GM12878 (cell line): Measurements from ENCODE around the gene WWOX. TPM values are rescaled to one million over a fixed set of nuclear protein-coding genes. Genes with fewer than 3 reads are reported as not detected.

Experiments
- ATAC-seq: fragments of 200-7000 bp; cut with Tn5 transposase; 3 replicates; pipeline ENCODE4 v1.9.1; 2020; ENCODE audit warnings: mild to moderate bottlenecking, moderate library complexity
- BruUV-seq: library from RNA; stranded (reverse); fragments of 400-500 nt; replicated peaks from 2 replicates; lab custom pipeline; 2021; lab: Mats Ljungman, UMichigan
- CTCF ChIA-PET: fragments of 300-600 bp; sonication (Branson Sonifier 250); formaldehyde crosslinking; extraction: SDS; loops from one replicate; lab custom pipeline; 2021; ENCODE audit warnings: inconsistent platforms; lab: Yijun Ruan, JAX
- POLR2A ChIA-PET: fragments of 350-600 bp; formaldehyde crosslinking; extraction: SDS; loops from one replicate; lab custom pipeline; 2021; ENCODE audit warnings: inconsistent platforms; lab: Charles Lee
- RAD21 ChIA-PET: fragments of 300-600 bp; sonication (Branson Sonifier 250); formaldehyde crosslinking; loops from one replicate; lab custom pipeline; 2023; ENCODE audit warnings: antibody characterized with exemption; ENCODE audit not compliant: unreplicated experiment; lab: Charles Lee
- SMC1A ChIA-PET: fragments of 300-600 bp; sonication (Branson Sonifier 250); formaldehyde crosslinking; loops from one replicate; lab custom pipeline; 2023; ENCODE audit not compliant: unreplicated experiment, uncharacterized antibody; lab: Charles Lee
- DNase-seq: peaks from one replicate; pipeline ENCODE4 v3.0.0-alpha.2; 2011; ENCODE audit warnings: low read depth, low spot score
- FAIRE-seq: peaks from 3 replicates; lab custom pipeline; 2011; peaks lifted over from hg19 to GRCh38; lab: Jason Lieb, UNC
- H2AFZ ChIP-seq: 2 replicates; pipeline ENCODE4 v1.6.0; 2011; ENCODE audit warnings: low read depth, low read length, control low read depth; ENCODE audit not compliant: control insufficient read depth
- H3K27ac ChIP-seq: 2 replicates; pipeline ENCODE4 v1.5.1; 2011; ENCODE audit warnings: control low read depth; ENCODE audit not compliant: control insufficient read depth, insufficient read depth
- H3K27me3 ChIP-seq, 2 experiments: replicated peaks in 1 of 2; 2 replicates each; pipeline versions ENCODE4 v1.6.0 to v1.6.1; 2011; ENCODE audit warnings: low read length in 1 of 2; ENCODE audit not compliant: control insufficient read depth in 2 of 2, insufficient read depth in 2 of 2
- H3K36me3 ChIP-seq, 2 experiments: 2 replicates each; pipeline ENCODE4 v1.5.1; 2011; ENCODE audit warnings: low read length in 1 of 2; ENCODE audit not compliant: control insufficient read depth in 2 of 2, insufficient read depth in 2 of 2
- H3K4me1 ChIP-seq: 2 replicates; pipeline ENCODE4 v1.6.1; 2011; ENCODE audit warnings: mild to moderate bottlenecking, low read length, moderate library complexity, mixed read lengths; ENCODE audit not compliant: control insufficient read depth, insufficient read depth
- H3K4me2 ChIP-seq: 2 replicates; pipeline ENCODE4 v1.6.0; 2011; ENCODE audit warnings: control low read depth; ENCODE audit not compliant: control insufficient read depth, insufficient read depth
- H3K4me3 ChIP-seq: fragments of 200-600 bp; sonication (generic); 2 replicates; pipeline ENCODE4 v1.5.1; 2016
- H3K79me2 ChIP-seq: 2 replicates; pipeline ENCODE4 v1.6.0; 2011; ENCODE audit warnings: low read length; ENCODE audit not compliant: control insufficient read depth, insufficient read depth
- H3K9ac ChIP-seq: 2 replicates; pipeline ENCODE4 v1.8.0; 2011; ENCODE audit warnings: low read length, control low read depth, mixed read lengths; ENCODE audit not compliant: control insufficient read depth, insufficient read depth
- H3K9me3 ChIP-seq: replicated peaks from 3 replicates; pipeline ENCODE4 v1.5.1; 2011; ENCODE audit warnings: mild to moderate bottlenecking, low read length; ENCODE audit not compliant: control insufficient read depth, insufficient read depth
- H4K20me1 ChIP-seq: 2 replicates; pipeline ENCODE4 v1.6.0; 2011; ENCODE audit not compliant: control insufficient read depth, insufficient read depth
- BMI1 ChIP-seq: fragments of 450-650 bp; IDR thresholded peaks from 2 replicates; pipeline ENCODE4 v1.6.1; 2016; ENCODE audit warnings: mild to moderate bottlenecking, moderate library complexity, borderline replicate concordance
- EGR1 ChIP-seq, 2 experiments: IDR thresholded peaks; 1 replicate in 1 of 2; 2 replicates in 1 of 2; pipeline ENCODE4 v1.6.1; 2011 to 2012; ENCODE audit warnings: low read depth in 2 of 2, low read length in 2 of 2, borderline replicate concordance in 1 of 2, mild to moderate bottlenecking in 1 of 2, moderate library complexity in 1 of 2
- ETV6 ChIP-seq, 2 experiments: fragments of 450-650 bp in 1 of 2; IDR thresholded peaks in 1 of 2; conservative IDR thresholded peaks in 1 of 2; 2 replicates each; pipeline ENCODE4 v1.6.1; 2014; ENCODE audit warnings: antibody characterized with exemption in 1 of 2, borderline replicate concordance in 1 of 2, low read depth in 1 of 2, mild to moderate bottlenecking in 1 of 2, moderate library complexity in 1 of 2
- EZH2 ChIP-seq: IDR thresholded peaks from 2 replicates; pipeline ENCODE4 v1.6.1; 2012; ENCODE audit warnings: low read depth, mild to moderate bottlenecking, control low read depth, inconsistent platforms, low read length, borderline replicate concordance; ENCODE audit not compliant: control insufficient read depth
- MEF2A ChIP-seq: IDR thresholded peaks from 2 replicates; pipeline ENCODE4 v1.6.1; 2011; ENCODE audit warnings: low read depth, mild to moderate bottlenecking, low read length, moderate library complexity; ENCODE audit not compliant: insufficient read depth
- NRF1 ChIP-seq: conservative IDR thresholded peaks from 2 replicates; pipeline ENCODE4 v1.6.1; 2011; ENCODE audit warnings: mild to moderate bottlenecking, low read depth, low read length, improper control_type of control experiment
- POLR2A ChIP-seq: IDR thresholded peaks from 2 replicates; pipeline ENCODE4 v1.6.1; 2011; ENCODE audit warnings: low read depth, mild to moderate bottlenecking, low read length
- POLR2AphosphoS5 ChIP-seq: IDR thresholded peaks from 2 replicates; pipeline ENCODE4 v1.6.1; 2011; ENCODE audit warnings: mild to moderate bottlenecking, low read length, inconsistent platforms
- RCOR1 ChIP-seq: conservative IDR thresholded peaks from 2 replicates; pipeline ENCODE4 v1.6.1; 2012; ENCODE audit warnings: low read depth, low read length, improper control_type of control experiment
- SIN3A ChIP-seq: IDR thresholded peaks from 2 replicates; pipeline ENCODE4 v1.6.1; 2012; ENCODE audit warnings: low read depth, low read length, improper control_type of control experiment
- SPI1 ChIP-seq: IDR thresholded peaks from 2 replicates; pipeline ENCODE4 v1.6.1; 2011; ENCODE audit warnings: low read depth, mild to moderate bottlenecking, low read length, moderate library complexity, borderline replicate concordance; ENCODE audit not compliant: insufficient read depth
- SRF ChIP-seq, 2 experiments: IDR thresholded peaks; 2 replicates each; pipeline ENCODE4 v1.6.1; 2011; ENCODE audit warnings: low read depth in 2 of 2, low read length in 2 of 2, mild to moderate bottlenecking in 1 of 2, moderate library complexity in 1 of 2
- SUPT20H ChIP-seq: IDR thresholded peaks from 2 replicates; pipeline ENCODE4 v1.6.1; 2011; ENCODE audit warnings: low read depth, mild to moderate bottlenecking, low read length, moderate library complexity, borderline replicate concordance; ENCODE audit not compliant: control insufficient read depth
- whole genome bisulfite sequencing: methylation state at CpG from one replicate; pipeline ENCODE4 v1.1.6; 2016; ENCODE audit warnings: low lambda C conversion rate; ENCODE audit not compliant: insufficient replicate concordance, insufficient coverage; ENCODE audit errors: missing lambda C conversion rate; 5-methylcytosine and 5-hydroxymethylcytosine counted together
- in situ Hi-C: fragments of 300-500 bp; cut with MboI; formaldehyde crosslinking; loops from 9 replicates; pipeline ENCODE4 v1.14.3; 2018; ENCODE audit warnings: mixed read lengths
- intact Hi-C: fragments of 100-400 bp; cut with micrococcal nuclease; formaldehyde crosslinking; loops from one replicate; pipeline ENCODE4 v1.14.2; 2022; ENCODE audit not compliant: unreplicated experiment
- polyA plus RNA-seq, 11 experiments: library from polyadenylated mRNA; depleted of rRNA in 4 of 11; unstranded in 6 of 11; stranded (reverse) in 5 of 11; fragments of >200 nt; fragmentation: Nextera tagmentation in 4 of 11; fragmentation: Illumina TruSeq in 1 of 11; extraction: Ambion mirVana in 4 of 11; extraction: Trizol in 1 of 11; gene quantifications; 1 replicate in 1 of 11; 2 replicates in 10 of 11; pipeline versions ENCODE4 v1.2.1 to v1.2.3, GENCODE V29; 2011 to 2016; ENCODE audit warnings: inconsistent platforms in 2 of 11, missing spikeins in 2 of 11, low read depth in 1 of 11
- total RNA-seq, 4 experiments: library from RNA; depleted of rRNA in 3 of 4; stranded (reverse); fragments of >200 nt in 3 of 4; fragmentation: Illumina TruSeq in 1 of 4; extraction: Trizol in 1 of 4; gene quantifications; 2 replicates each; pipeline versions ENCODE4 v1.2.1 to v1.2.3, GENCODE V29; 2013 to 2021
- TF ChIP-seq, protein P1 (sequence below), 3 experiments: IDR thresholded peaks in 2 of 3; conservative IDR thresholded peaks in 1 of 3; 2 replicates each; pipeline ENCODE4 v1.5.1; 2011; ENCODE audit warnings: low read depth in 3 of 3, low read length in 3 of 3, mild to moderate bottlenecking in 3 of 3, control low read depth in 2 of 3, moderate library complexity in 2 of 3, inconsistent platforms in 1 of 3, mixed read lengths in 1 of 3; ENCODE audit not compliant: control insufficient read depth in 2 of 3, insufficient read depth in 1 of 3; ENCODE audit errors: extremely low read depth in 1 of 3
- TF ChIP-seq, protein P2 (sequence below): IDR thresholded peaks from 2 replicates; pipeline ENCODE4 v1.6.1; 2011; ENCODE audit warnings: low read depth, mild to moderate bottlenecking, low read length, moderate library complexity, borderline replicate concordance; ENCODE audit errors: extremely low read depth

Gene WWOX
- total and polyA plus RNA-seq, 10 of the 15 experiments (the other 5 are each of a cell fraction or from before 2014, with no cell fraction given), result 2.8 to 24.4 (median 17.8) TPM

DNA sequence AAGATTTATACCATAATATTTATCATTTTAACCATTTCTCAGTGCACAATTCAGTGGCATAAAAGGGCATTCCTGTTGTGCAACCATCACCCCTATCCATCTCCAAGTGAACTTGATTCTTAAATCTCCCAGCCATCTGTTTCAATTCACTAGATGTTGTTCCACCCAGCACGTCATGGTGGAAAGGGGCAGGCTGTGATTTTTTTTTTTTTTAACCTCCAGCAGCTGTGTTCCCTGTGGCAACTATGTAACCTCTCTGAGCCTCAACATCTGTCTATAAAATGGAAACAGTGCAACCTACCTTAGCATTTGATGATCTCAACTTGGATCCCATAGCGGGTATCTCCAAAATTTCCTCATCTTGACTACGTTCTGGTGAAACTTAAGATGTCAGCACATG is 604.5 kb downstream of the WWOX start:
- 38% methylated on average over 3 of the region's 3 CpGs for WGBS
- Histone ChIP-seq H4K20me1 (no peaks in the 10 kb centered on the region), H3K9ac (no peak overlapping the region), H3K4me3 (no peak overlapping the region), H3K79me2 (no peaks in the 10 kb centered on the region), H3K9me3 (no peaks in the 10 kb centered on the region; the same call in 2 of the 3 replicates), H3K36me3 (no peaks in the 10 kb centered on the region), H3K4me1 (no peaks in the 10 kb centered on the region), H2AFZ (no peak overlapping the region), H3K27me3 (no peaks in the 10 kb centered on the region), H3K27ac (no peak overlapping the region), H3K4me2 (no peak overlapping the region)
- ChIA-PET RAD21 (no interaction called here), CTCF (interaction anchor here (5.4 kb wide), 1 partner anchor 67 kb away, joined by 87 read pairs; no protein-coding TSS in a partner anchor), POLR2A (no interaction called here), SMC1A (no interaction called here)
- ATAC-seq, result no peak
- FAIRE-seq, result no peak
- intact Hi-C loops, result loop anchor here (2.0 kb wide), 2 partner anchors 67 to 343 kb away; no protein-coding TSS in a partner anchor
- TF ChIP-seq EGR1 (IDR thresholded peaks at IDR 0.05; ENCODE audit: borderline replicate concordance in 1 of 2, low read depth in 2 of 2, low read length in 2 of 2) (no peak), NRF1 (no peak), RCOR1 (no peak), SUPT20H (no peak), POLR2A (no peak), EZH2 (no peak), MEF2A (no peak)
- no peak for DNase-seq
- no TSS peak for BruUV-seq
- in situ Hi-C loops, result loop anchor here (5.0 kb wide), 1 partner anchor 68 kb away; no protein-coding TSS in a partner anchor

DNA sequence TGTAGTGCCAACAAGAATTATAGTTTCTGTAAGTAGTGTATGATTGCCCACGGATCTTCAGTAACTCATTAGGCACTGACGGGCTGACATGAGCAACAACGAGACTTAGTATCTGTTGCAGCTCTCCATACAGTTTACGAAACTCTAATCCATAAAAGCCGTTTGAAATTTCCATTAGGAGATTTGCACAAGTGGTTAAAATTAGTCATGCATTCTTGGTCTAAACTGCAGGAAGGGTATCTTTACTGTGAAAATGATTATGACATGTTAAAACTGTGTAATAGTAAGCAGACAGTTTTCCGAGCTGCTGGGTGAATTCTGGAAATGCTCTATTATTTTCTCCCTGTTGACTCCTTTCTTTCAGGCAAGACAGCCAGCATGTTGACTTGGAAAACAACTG is 605.0 kb downstream of the WWOX start:
- no peak overlapping the region for H2AFZ ChIP-seq
- in situ Hi-C loops (loop anchor here (5.0 kb wide), 1 partner anchor 68 kb away; no protein-coding TSS in a partner anchor), intact Hi-C loops (loop anchor here (2.0 kb wide), 2 partner anchors 66 to 342 kb away; no protein-coding TSS in a partner anchor)
- DNase-seq (no peak), FAIRE-seq (no peak), ATAC-seq (no peak)
- ChIA-PET CTCF (interaction anchor here (0.7 to 5.4 kb wide), 3 partner anchors 42 to 556 kb away, joined by 4 to 87 read pairs (median 6); no protein-coding TSS in a partner anchor), SMC1A (interaction anchor here (2.5 kb wide), 1 partner anchor 65 kb away, joined by 28 read pairs; no protein-coding TSS in a partner anchor), POLR2A (no interaction called here), RAD21 (no interaction called here)
- no peaks in the 10 kb centered on the region for H3K79me2 ChIP-seq
- no peaks in the 10 kb centered on the region; the same call in 2 of the 3 replicates for H3K9me3 ChIP-seq
- no peak overlapping the region for H3K9ac ChIP-seq
- H3K27ac ChIP-seq, result no peak overlapping the region
- 17% methylated on average over 6 of the region's 6 CpGs for WGBS
- H4K20me1 ChIP-seq, result no peaks in the 10 kb centered on the region
- no peaks in the 10 kb centered on the region for H3K36me3 ChIP-seq
- no peak overlapping the region for H3K4me2 ChIP-seq
- no peak overlapping the region for H3K4me3 ChIP-seq
- no peaks in the 10 kb centered on the region for H3K4me1 ChIP-seq
- BruUV-seq, result no TSS peak
- no peaks in the 10 kb centered on the region for H3K27me3 ChIP-seq
- no peak for TF ChIP-seq SIN3A
- no peak for TF ChIP-seq ETV6 (conservative IDR thresholded peaks at IDR 0.05 in 1 of 2, IDR thresholded peaks at IDR 0.05 in 1 of 2; ENCODE audit: borderline replicate concordance in 1 of 2, low read depth in 1 of 2)
- no peak for TF ChIP-seq BMI1
- TF ChIP-seq POLR2AphosphoS5, result no peak
- TF ChIP-seq, protein P1, sequence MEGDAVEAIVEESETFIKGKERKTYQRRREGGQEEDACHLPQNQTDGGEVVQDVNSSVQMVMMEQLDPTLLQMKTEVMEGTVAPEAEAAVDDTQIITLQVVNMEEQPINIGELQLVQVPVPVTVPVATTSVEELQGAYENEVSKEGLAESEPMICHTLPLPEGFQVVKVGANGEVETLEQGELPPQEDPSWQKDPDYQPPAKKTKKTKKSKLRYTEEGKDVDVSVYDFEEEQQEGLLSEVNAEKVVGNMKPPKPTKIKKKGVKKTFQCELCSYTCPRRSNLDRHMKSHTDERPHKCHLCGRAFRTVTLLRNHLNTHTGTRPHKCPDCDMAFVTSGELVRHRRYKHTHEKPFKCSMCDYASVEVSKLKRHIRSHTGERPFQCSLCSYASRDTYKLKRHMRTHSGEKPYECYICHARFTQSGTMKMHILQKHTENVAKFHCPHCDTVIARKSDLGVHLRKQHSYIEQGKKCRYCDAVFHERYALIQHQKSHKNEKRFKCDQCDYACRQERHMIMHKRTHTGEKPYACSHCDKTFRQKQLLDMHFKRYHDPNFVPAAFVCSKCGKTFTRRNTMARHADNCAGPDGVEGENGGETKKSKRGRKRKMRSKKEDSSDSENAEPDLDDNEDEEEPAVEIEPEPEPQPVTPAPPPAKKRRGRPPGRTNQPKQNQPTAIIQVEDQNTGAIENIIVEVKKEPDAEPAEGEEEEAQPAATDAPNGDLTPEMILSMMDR (IDR thresholded peaks at IDR 0.05 in 2 of 3, conservative IDR thresholded peaks at IDR 0.05 in 1 of 3; ENCODE audit: control insufficient read depth in 2 of 3, extremely low read depth in 1 of 3, insufficient read depth in 1 of 3, low read depth in 3 of 3, low read length in 3 of 3), result no peak
- TF ChIP-seq SPI1, result no peak
- TF ChIP-seq, protein P2, sequence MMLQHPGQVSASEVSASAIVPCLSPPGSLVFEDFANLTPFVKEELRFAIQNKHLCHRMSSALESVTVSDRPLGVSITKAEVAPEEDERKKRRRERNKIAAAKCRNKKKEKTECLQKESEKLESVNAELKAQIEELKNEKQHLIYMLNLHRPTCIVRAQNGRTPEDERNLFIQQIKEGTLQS, result no peak
- TF ChIP-seq SRF (IDR thresholded peaks at IDR 0.05; ENCODE audit: low read depth in 2 of 2, low read length in 2 of 2), result no peak
